HAP-1 (cell line): ENCODE measurements around the gene NDP.

Source experiments
- DNase-seq, 2 experiments: peaks; one replicate each; pipeline ENCODE4 v3.0.0-alpha.2; 2016 to 2020; ENCODE audit warnings: low spot score in 2 of 2
- H3K27me3 ChIP-seq: fragments of 250-450 bp; sonication (Bioruptor Pico); 2 replicates; pipeline ENCODE4 v1.5.1; 2020; ENCODE audit warnings: low read depth, mild to moderate bottlenecking, moderate library complexity
- H3K36me3 ChIP-seq: fragments of 250-450 bp; sonication (Bioruptor Pico); replicated peaks from 2 replicates; pipeline ENCODE4 v1.5.1; 2020; ENCODE audit warnings: mild to moderate bottlenecking
- H3K4me1 ChIP-seq: fragments of 250-450 bp; sonication (Bioruptor Pico); 2 replicates; pipeline ENCODE4 v1.5.1; 2020; ENCODE audit warnings: mild to moderate bottlenecking
- H3K4me3 ChIP-seq: fragments of 250-450 bp; sonication (Bioruptor Pico); 2 replicates; pipeline ENCODE4 v1.5.1; 2020; ENCODE audit warnings: mild to moderate bottlenecking, moderate library complexity
- H3K9me3 ChIP-seq: fragments of 250-450 bp; sonication (Bioruptor Pico); 2 replicates; pipeline ENCODE4 v1.5.1; 2020; ENCODE audit warnings: mild to moderate bottlenecking, moderate library complexity
- in situ Hi-C: fragments of 300-500 bp; cut with MboI; formaldehyde crosslinking; loops from 3 replicates; pipeline ENCODE4 v1.14.3; 2020; ENCODE audit warnings: low sequenced_read_pairs, inconsistent platforms, mixed read lengths

The NDP gene

GRCh38 chrX:43986083-43986482, 12.9 kb upstream of the NDP start:
- Histone ChIP-seq H3K4me1 (no peaks in the 10 kb centered on the region), H3K4me3 (no peak overlapping the region), H3K9me3 (no peaks in the 10 kb centered on the region), H3K27me3 (no peaks in the 10 kb centered on the region), H3K36me3 (no peaks in the 10 kb centered on the region)
- DNase-seq: no peak
- in situ Hi-C loops: no loop called here

- no peak for DNase-seq
- Histone ChIP-seq H3K9me3 (no peaks in the 10 kb centered on the region), H3K4me3 (no peak overlapping the region), H3K27me3 (no peaks in the 10 kb centered on the region), H3K4me1 (no peaks in the 10 kb centered on the region), H3K36me3 (no peaks in the 10 kb centered on the region)
- in situ Hi-C loops: no loop called here
Observed at GRCh38 chrX:43985511-43985910, 12.3 kb upstream of the NDP start.

- Histone ChIP-seq H3K9me3 (no peaks in the 10 kb centered on the region), H3K4me1 (peaks cover 2% of the 10 kb centered on the region; the same call in 1 of the 2 replicates), H3K27me3 (no peaks in the 10 kb centered on the region), H3K36me3 (no peaks in the 10 kb centered on the region), H3K4me3 (no peak overlapping the region)
- no peak for DNase-seq
- in situ Hi-C loops: no loop called here
Observed at GRCh38 chrX:43978226-43978625, 5.0 kb upstream of the NDP start.

GRCh38 chrX:43976205-43976604, 3.0 kb upstream of the NDP start:
- Histone ChIP-seq H3K36me3 (no peaks in the 10 kb centered on the region), H3K9me3 (no peaks in the 10 kb centered on the region), H3K4me3 (no peak overlapping the region), H3K4me1 (peaks cover 8% of the 10 kb centered on the region; the same call in 1 of the 2 replicates), H3K27me3 (no peaks in the 10 kb centered on the region)
- in situ Hi-C loops: no loop called here
- DNase-seq: no peak

- DNase-seq: no peak
- Histone ChIP-seq H3K4me1 (peaks cover 8% of the 10 kb centered on the region; the same call in 1 of the 2 replicates), H3K9me3 (no peaks in the 10 kb centered on the region), H3K27me3 (no peaks in the 10 kb centered on the region), H3K4me3 (no peak overlapping the region), H3K36me3 (no peaks in the 10 kb centered on the region)
- in situ Hi-C loops: no loop called here
Observed at GRCh38 chrX:43975796-43976195, 2.6 kb upstream of the NDP start.

GRCh38 chrX:43974741-43975465, 1.7 kb upstream of the NDP start:
- no peaks in the 10 kb centered on the region for H3K27me3 ChIP-seq
- in situ Hi-C loops: no loop called here

GRCh38 chrX:43974100-43974475, 898 bp upstream of the NDP start:
- Histone ChIP-seq H3K36me3 (no peaks in the 10 kb centered on the region), H3K4me1 (peaks cover 8% of the 10 kb centered on the region; the same call in 1 of the 2 replicates), H3K9me3 (no peaks in the 10 kb centered on the region), H3K4me3 (no peak overlapping the region; the same call in 1 of the 2 replicates), H3K27me3 (no peaks in the 10 kb centered on the region)
- DNase-seq: no peak
- in situ Hi-C loops: no loop called here

More at GRCh38 chrX:43974741-43975465, 1.7 kb upstream of the NDP start:
- H3K36me3 ChIP-seq: no peaks in the 10 kb centered on the region
- H3K4me1 ChIP-seq: peaks cover 8% of the 10 kb centered on the region; the same call in 1 of the 2 replicates
- no peak for DNase-seq
- H3K9me3 ChIP-seq: no peaks in the 10 kb centered on the region
- no peak overlapping the region for H3K4me3 ChIP-seq

- no peaks in the 10 kb centered on the region for H3K27me3 ChIP-seq
- in situ Hi-C loops: no loop called here
- peak; percentile 31 to 40 for DNase-seq
- H3K4me1 ChIP-seq: peaks cover 8% of the 10 kb centered on the region; the same call in 1 of the 2 replicates
- H3K9me3 ChIP-seq: no peaks in the 10 kb centered on the region
- H3K36me3 ChIP-seq: no peaks in the 10 kb centered on the region
- peak overlapping the region; percentile 15; the same call in 1 of the 2 replicates for H3K4me3 ChIP-seq
Observed at GRCh38 chrX:43971966-43972961, 926 bp downstream of the NDP start.

- no peaks in the 10 kb centered on the region for H3K9me3 ChIP-seq
- H3K4me1 ChIP-seq: peaks cover 8% of the 10 kb centered on the region; the same call in 1 of the 2 replicates
- no peaks in the 10 kb centered on the region for H3K27me3 ChIP-seq
- H3K4me3 ChIP-seq: no peak overlapping the region
- H3K36me3 ChIP-seq: no peaks in the 10 kb centered on the region
- in situ Hi-C loops: no loop called here
- DNase-seq: no peak
Observed at GRCh38 chrX:43970528-43970927, 2.7 kb downstream of the NDP start.

- DNase-seq: no peak
- H3K4me3 ChIP-seq: no peak overlapping the region
- H3K9me3 ChIP-seq: no peaks in the 10 kb centered on the region
- H3K27me3 ChIP-seq: no peaks in the 10 kb centered on the region
- in situ Hi-C loops: no loop called here
- H3K4me1 ChIP-seq: peaks cover 8% of the 10 kb centered on the region; the same call in 1 of the 2 replicates
- H3K36me3 ChIP-seq: no peaks in the 10 kb centered on the region
Observed at GRCh38 chrX:43969504-43970501, 3.4 kb downstream of the NDP start.

- no peak overlapping the region for H3K4me3 ChIP-seq
- H3K36me3 ChIP-seq: no peaks in the 10 kb centered on the region
- H3K4me1 ChIP-seq: peaks cover 5% of the 10 kb centered on the region; the same call in 1 of the 2 replicates
- no peak for DNase-seq
- in situ Hi-C loops: no loop called here
- no peaks in the 10 kb centered on the region for H3K9me3 ChIP-seq
- H3K27me3 ChIP-seq: no peaks in the 10 kb centered on the region
Observed at GRCh38 chrX:43968359-43968781, 4.8 kb downstream of the NDP start.

- no peak for DNase-seq
- H3K4me3 ChIP-seq: no peak overlapping the region
- H3K36me3 ChIP-seq: no peaks in the 10 kb centered on the region
- in situ Hi-C loops: loop anchor here (5.0 kb wide), 1 partner anchor 272 kb away; no protein-coding TSS in a partner anchor
- H3K4me1 ChIP-seq: no peaks in the 10 kb centered on the region
- H3K9me3 ChIP-seq: peaks cover 3% of the 10 kb centered on the region
- H3K27me3 ChIP-seq: no peaks in the 10 kb centered on the region; the same call in 1 of the 2 replicates
Observed at GRCh38 chrX:43964936-43965335, 8.3 kb downstream of the NDP start.

- in situ Hi-C loops: loop anchor here (5.0 kb wide), 1 partner anchor 274 kb away; no protein-coding TSS in a partner anchor
Observed at GRCh38 chrX:43963726-43964125, 9.5 kb downstream of the NDP start.

More at GRCh38 chrX:43963726-43964125, 9.5 kb downstream of the NDP start:
- Histone ChIP-seq H3K36me3 (no peaks in the 10 kb centered on the region), H3K27me3 (no peaks in the 10 kb centered on the region; the same call in 1 of the 2 replicates), H3K9me3 (peaks cover 3% of the 10 kb centered on the region), H3K4me1 (no peaks in the 10 kb centered on the region), H3K4me3 (no peak overlapping the region)
- DNase-seq: no peak
